ENCODE data around the gene KRTAP1-1.
"Not testable (repeated sequence)": the region's sequence is repeated elsewhere in the genome, so short reads cannot be mapped to it uniquely, and the experiment has no call there.

Gene KRTAP1-1

GRCh38 chr17:41009301-41009760 is 31.9 kb downstream of the KRTAP1-1 start:
- DNase-seq = no peak

- no peak for DNase-seq
These were observed 32.4 kb downstream of the KRTAP1-1 start, which contains the start of gene KRTAP3-1 for GRCh38 chr17:41008811-41009210. Gene KRTAP3-1, minus strand, starts transcription at chr17:41009128. Its CDS starts 54 bp downstream, at chr17:41009074.

DNA sequence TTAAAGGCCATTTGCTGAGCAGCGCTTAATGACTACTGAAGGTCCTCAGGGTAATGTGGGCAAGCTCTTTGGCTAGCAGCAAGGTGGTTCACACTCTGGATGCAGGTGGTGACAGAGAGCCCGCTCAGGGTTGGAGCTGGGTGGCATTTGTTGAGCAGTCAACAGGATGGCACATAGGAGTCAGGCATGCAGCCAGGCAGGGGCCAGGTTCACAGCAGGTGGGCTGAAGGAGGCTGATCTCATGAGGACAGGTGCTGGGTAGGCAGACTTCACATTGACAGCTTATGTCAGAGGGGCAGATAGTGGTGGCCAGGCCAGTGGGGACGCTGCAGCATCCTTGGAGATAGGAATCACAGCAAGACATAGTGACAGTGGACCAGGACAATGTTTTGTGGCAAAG is 36.9 kb downstream of the KRTAP1-1 start:
- DNase-seq = no peak

DNA sequence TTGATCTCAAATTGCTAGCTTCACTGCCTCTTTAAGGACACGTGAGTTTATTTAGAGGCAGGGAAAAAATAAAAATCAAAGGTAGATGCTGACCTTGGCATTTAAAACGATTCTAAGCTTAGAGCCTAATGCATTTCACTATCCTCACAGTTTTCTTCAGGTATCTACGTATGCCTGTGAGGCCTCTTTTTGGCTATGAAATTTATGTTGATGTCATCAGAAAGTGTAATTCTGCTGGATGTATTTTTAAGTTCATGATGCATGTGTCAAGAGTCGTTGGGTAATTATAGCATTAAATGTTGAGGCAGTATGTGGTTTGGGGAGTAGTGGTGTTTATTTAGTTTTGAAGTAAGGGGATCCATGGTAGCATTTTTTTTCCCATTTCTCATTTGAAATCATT is 37.3 kb downstream of the KRTAP1-1 start:
- no peak for DNase-seq

DNA sequence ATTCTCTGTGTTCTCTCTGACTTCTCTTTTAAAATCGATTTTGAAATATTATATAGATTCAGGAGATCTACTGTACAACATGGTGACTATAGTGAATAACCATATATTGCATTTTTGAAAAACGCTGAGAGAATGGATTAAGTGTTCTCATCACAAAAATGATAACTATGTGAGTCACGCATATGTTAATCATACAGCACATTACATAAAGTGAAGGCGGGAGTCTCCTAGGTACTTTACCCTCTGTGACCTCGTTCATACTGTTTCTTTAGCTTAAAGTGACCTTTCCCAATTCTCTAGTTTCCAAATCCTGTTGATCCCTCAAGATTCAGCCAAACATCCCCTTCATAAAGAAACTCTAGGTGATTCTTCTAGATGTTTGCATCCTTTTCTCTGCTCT is 38.4 kb downstream of the KRTAP1-1 start:
- DNase-seq = no peak

DNA sequence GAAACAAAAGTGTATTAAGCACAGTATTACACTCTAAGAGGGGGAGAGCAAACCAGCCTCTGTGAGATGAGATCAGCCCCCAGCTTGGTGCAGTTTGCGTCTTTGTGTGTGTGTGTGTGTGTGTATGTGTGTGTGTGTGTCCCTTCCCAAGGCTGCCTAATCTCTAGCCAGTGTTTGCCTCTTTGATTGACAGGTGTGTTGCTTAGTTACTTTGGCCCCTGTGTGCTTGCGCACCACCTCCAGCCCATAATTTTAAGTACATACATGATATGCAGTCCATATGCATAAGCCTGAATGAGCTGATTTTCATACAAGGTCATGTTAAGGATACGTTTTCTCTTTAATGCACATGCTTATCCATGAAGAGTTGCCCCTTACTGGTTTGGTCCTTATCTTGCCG is 39.5 kb downstream of the KRTAP1-1 start:
- DNase-seq = no peak

DNA sequence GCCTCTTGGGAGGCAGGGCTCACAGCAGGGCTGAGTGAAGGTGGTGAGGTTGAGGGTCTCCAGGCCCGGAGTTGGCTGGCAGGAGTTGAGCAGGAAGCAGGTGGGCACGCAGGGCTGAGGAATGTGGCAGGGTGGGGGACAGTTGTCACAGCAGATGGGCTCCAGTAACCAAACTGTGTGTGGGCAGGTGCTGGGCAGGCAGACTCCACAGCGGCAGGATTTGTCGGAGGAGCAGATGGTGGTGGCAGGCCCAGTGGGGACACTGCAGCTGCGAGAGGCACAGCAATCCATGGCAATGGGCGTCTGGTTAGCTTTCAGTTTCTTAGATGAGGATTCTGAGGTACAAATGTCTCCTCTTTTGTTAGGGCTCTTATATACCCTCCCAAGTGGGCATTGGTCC is 41.7 kb downstream of the KRTAP1-1 start, which contains the start of gene KRTAP3-2:
KRTAP3-2 (minus strand) TSS at position 344 of the 400 bp plus-strand sequence; CDS start at position 291, 53 bp downstream.
- not testable (repeated sequence) for DNase-seq

DNA sequence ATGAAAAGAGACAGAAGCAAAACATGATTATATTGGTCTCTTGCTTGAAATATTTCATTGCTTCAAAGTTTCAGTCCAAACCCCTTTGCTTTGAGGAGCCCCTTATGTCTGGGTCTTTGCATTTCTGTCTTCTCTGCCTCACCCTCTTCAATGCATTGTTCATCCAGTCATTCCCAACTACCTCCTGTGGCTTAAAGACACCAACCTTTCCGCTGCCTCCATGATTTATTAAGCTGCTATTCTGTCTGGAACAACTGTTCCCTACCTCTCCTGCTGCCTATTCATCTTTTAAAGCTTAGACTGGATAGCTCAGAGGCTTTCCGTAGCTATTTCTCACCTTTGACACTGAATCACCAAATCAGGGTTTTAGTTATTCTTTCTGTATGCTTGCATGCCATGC is 43.9 kb downstream of the KRTAP1-1 start:
- no peak for DNase-seq

DNA sequence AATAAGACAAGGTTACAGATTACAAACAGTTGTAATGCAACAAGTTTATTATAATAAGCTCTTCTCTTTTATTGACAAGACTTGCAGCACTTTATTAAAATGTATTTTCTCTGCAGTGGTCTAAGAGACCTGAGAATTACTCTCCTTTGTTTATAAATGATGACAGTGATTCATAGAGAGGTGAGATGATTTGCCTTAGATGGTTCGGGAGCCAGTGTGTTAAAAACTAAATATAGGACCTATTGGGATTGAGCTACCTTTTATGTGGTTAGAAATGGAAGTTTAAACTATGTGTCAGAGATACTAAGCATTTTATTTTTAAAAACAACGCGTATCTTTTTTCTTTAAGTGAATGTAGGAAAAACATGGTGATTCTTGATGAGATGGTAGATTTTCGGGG is 44.4 kb downstream of the KRTAP1-1 start:
- DNase-seq = no peak

GRCh38 chr17:40995116-40995515 is 46.1 kb downstream of the KRTAP1-1 start:
- no peak for DNase-seq

DNA sequence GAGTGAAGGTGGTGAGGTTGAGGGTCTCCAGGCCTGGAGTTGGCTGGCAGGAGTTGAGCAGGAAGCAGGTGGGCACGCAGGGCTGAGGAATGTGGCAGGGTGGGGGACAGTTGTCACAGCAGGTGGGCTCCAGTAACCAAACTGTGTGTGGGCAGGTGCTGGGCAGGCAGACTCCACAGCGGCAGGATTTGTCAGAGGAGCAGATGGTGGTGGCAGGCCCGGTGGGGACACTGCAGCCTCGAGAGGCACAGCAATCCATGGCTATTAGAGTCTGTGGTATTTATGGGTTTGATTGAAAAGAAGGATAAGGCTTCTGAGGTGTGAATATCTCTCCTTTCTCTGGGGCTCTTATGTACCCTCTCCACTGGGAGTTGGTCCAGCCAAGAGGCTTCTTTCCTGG is 47.4 kb downstream of the KRTAP1-1 start, which contains the start of gene KRTAP3-3:
KRTAP3-3 (minus strand) TSS at position 326 of the 400 bp plus-strand sequence; CDS start at position 259, 67 bp downstream.
- DNase-seq = no peak

DNA sequence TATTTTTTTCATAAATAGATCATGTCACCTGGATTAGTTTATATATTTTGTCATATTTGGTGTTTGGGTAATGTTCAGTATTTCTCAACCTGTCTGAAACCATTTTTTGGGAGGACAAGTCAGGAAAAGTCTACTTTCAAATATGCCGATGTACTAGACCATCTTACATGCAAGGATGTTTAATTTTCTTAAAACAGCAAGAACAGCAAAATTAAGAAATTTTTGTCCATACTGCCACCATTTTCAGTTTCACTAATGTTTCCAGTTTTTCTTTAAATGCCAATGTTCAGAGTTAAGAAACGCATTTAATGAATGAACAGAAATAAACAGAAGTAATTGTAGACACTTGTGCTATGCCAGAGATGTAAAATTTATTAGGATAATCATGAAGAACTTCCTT is 48.2 kb downstream of the KRTAP1-1 start:
- DNase-seq = no peak

- no peak for DNase-seq
These were observed 48.6 kb downstream of the KRTAP1-1 start for GRCh38 chr17:40992666-40993065.

Measured in NCI-H187 treated with DMSO at 0.1 percent for 48 hours (cell line).